ENCODE data around the gene TRIM38.
"Not testable (repeated sequence)": the region's sequence is repeated elsewhere in the genome, so short reads cannot be mapped to it uniquely, and the experiment has no call there.

- TF ChIP-seq POLR2AphosphoS5 (IDR thresholded peaks at IDR 0.05; ENCODE audit: borderline replicate concordance, low read depth, low read length); EZH2 (IDR thresholded peaks at IDR 0.05); FOXP2 (optimal IDR thresholded peaks at IDR 0.05; ENCODE audit: control extremely low read depth, extremely low read length, insufficient read depth): not testable (repeated sequence)
Observed at GRCh38 chr6:25993341-25993684, 30.7 kb downstream of the TRIM38 start.

Measured in SK-N-MC (cell line).